ENCODE measurements around the gene PHACTR1.

The PHACTR1 gene

GRCh38 chr6:13038315-13038714, 321.7 kb downstream of the PHACTR1 start:
- no peak for DNase-seq

- no peak for DNase-seq
These were observed 322.2 kb downstream of the PHACTR1 start for GRCh38 chr6:13038741-13039190.

- DNase-seq: no peak
These were observed 327.8 kb downstream of the PHACTR1 start for GRCh38 chr6:13044390-13044789.

- no peak for DNase-seq
These were observed 328.3 kb downstream of the PHACTR1 start for GRCh38 chr6:13044896-13045295.

GRCh38 chr6:13045676-13046075, 329.1 kb downstream of the PHACTR1 start:
- no peak for DNase-seq

GRCh38 chr6:13046084-13046483, 329.5 kb downstream of the PHACTR1 start:
- no peak for DNase-seq

GRCh38 chr6:13048113-13048512, 331.5 kb downstream of the PHACTR1 start:
- no peak for DNase-seq

- DNase-seq: no peak
These were observed 333.2 kb downstream of the PHACTR1 start for GRCh38 chr6:13049666-13050254.

- no peak for DNase-seq
These were observed 336.5 kb downstream of the PHACTR1 start for GRCh38 chr6:13053006-13053461.

- no peak for DNase-seq
These were observed 341.5 kb downstream of the PHACTR1 start for GRCh38 chr6:13058051-13058450.

- DNase-seq: no peak
These were observed 342.5 kb downstream of the PHACTR1 start for GRCh38 chr6:13059026-13059425.

GRCh38 chr6:13063300-13063918, 346.8 kb downstream of the PHACTR1 start:
- no peak for DNase-seq

GRCh38 chr6:13065581-13065980, 349.0 kb downstream of the PHACTR1 start:
- no peak for DNase-seq

- DNase-seq: no peak
These were observed 349.5 kb downstream of the PHACTR1 start for GRCh38 chr6:13066050-13066449.

GRCh38 chr6:13066820-13067219, 350.3 kb downstream of the PHACTR1 start:
- DNase-seq: no peak

GRCh38 chr6:13068586-13069210, 352.1 kb downstream of the PHACTR1 start:
- DNase-seq: no peak

GRCh38 chr6:13071550-13072345, 355.2 kb downstream of the PHACTR1 start:
- DNase-seq: no peak

GRCh38 chr6:13072686-13073347, 356.2 kb downstream of the PHACTR1 start:
- no peak for DNase-seq

- no peak for DNase-seq
These were observed 358.0 kb downstream of the PHACTR1 start for GRCh38 chr6:13074415-13075140.

- no peak for DNase-seq
These were observed 358.7 kb downstream of the PHACTR1 start for GRCh38 chr6:13075141-13075845.

GRCh38 chr6:13076575-13076974, 360.0 kb downstream of the PHACTR1 start:
- no peak for DNase-seq

- DNase-seq: no peak
These were observed 360.6 kb downstream of the PHACTR1 start for GRCh38 chr6:13077117-13077516.

Data from GOT3 (cell line).